ENCODE results near the gene SSBP2.
"Not testable (repeated sequence)": the region's sequence is repeated elsewhere in the genome, so short reads cannot be mapped to it uniquely, and the experiment has no call there.

SSBP2 gene

GRCh38 chr5:81628061-81628460 is 122.8 kb downstream of the SSBP2 start:
- not testable (repeated sequence) for H3K4me1 Mint-ChIP-seq (ENCODE audit: low read depth in 2 of 2); H3K36me3 Mint-ChIP-seq (ENCODE audit: insufficient read depth); H3K9me3 Mint-ChIP-seq; ATAC-seq (replicated peaks); H3K27ac Mint-ChIP-seq; DNase-seq; H3K4me3 Mint-ChIP-seq; H3K27me3 Mint-ChIP-seq

GRCh38 chr5:81626524-81626923 is 124.4 kb downstream of the SSBP2 start:
- ATAC-seq (replicated peaks) (no peak), DNase-seq (no peak)
- Mint-ChIP-seq H3K9me3 (no peaks in the 10 kb centered on the region), H3K36me3 (ENCODE audit: insufficient read depth) (peaks cover 3% of the 10 kb centered on the region), H3K27me3 (no peaks in the 10 kb centered on the region), H3K4me3 (no peak overlapping the region), H3K27ac (no peak overlapping the region), H3K4me1 (ENCODE audit: low read depth in 2 of 2) (no peaks in the 10 kb centered on the region)

GRCh38 chr5:81609810-81610375 is 141.0 kb downstream of the SSBP2 start:
- DNase-seq (no peak), ATAC-seq (replicated peaks) (no peak)
- Mint-ChIP-seq H3K4me1 (ENCODE audit: low read depth in 2 of 2) (no peaks in the 10 kb centered on the region), H3K4me3 (no peak overlapping the region), H3K9me3 (no peaks in the 10 kb centered on the region), H3K36me3 (ENCODE audit: insufficient read depth) (peaks cover 10% of the 10 kb centered on the region), H3K27ac (no peak overlapping the region), H3K27me3 (no peaks in the 10 kb centered on the region)

- no peak for ATAC-seq (replicated peaks)
- Mint-ChIP-seq H3K27me3 (no peaks in the 10 kb centered on the region), H3K4me1 (ENCODE audit: low read depth in 2 of 2) (no peaks in the 10 kb centered on the region), H3K4me3 (no peak overlapping the region), H3K27ac (no peak overlapping the region), H3K9me3 (no peaks in the 10 kb centered on the region), H3K36me3 (ENCODE audit: insufficient read depth) (peaks cover 6% of the 10 kb centered on the region)
- DNase-seq: no peak
Observed at GRCh38 chr5:81608976-81609375, 141.9 kb downstream of the SSBP2 start.

GRCh38 chr5:81607693-81608092 is 143.2 kb downstream of the SSBP2 start:
- DNase-seq: no peak
- H3K4me3 Mint-ChIP-seq: no peak overlapping the region
- H3K36me3 Mint-ChIP-seq (ENCODE audit: insufficient read depth): no peaks in the 10 kb centered on the region
- H3K4me1 Mint-ChIP-seq (ENCODE audit: low read depth in 2 of 2): no peaks in the 10 kb centered on the region
- no peaks in the 10 kb centered on the region for H3K27me3 Mint-ChIP-seq
- H3K9me3 Mint-ChIP-seq: no peaks in the 10 kb centered on the region
- ATAC-seq (replicated peaks): no peak
- H3K27ac Mint-ChIP-seq: no peak overlapping the region

GRCh38 chr5:81606150-81606549 is 144.7 kb downstream of the SSBP2 start:
- H3K27me3 Mint-ChIP-seq: no peaks in the 10 kb centered on the region
- no peaks in the 10 kb centered on the region for H3K4me1 Mint-ChIP-seq (ENCODE audit: low read depth in 2 of 2)
- H3K4me3 Mint-ChIP-seq: no peak overlapping the region
- H3K36me3 Mint-ChIP-seq (ENCODE audit: insufficient read depth): no peaks in the 10 kb centered on the region
- no peaks in the 10 kb centered on the region for H3K9me3 Mint-ChIP-seq
- no peak overlapping the region for H3K27ac Mint-ChIP-seq
- ATAC-seq (replicated peaks) (no peak), DNase-seq (no peak)

GRCh38 chr5:81605299-81605698 is 145.6 kb downstream of the SSBP2 start:
- no peaks in the 10 kb centered on the region for H3K36me3 Mint-ChIP-seq (ENCODE audit: insufficient read depth)
- no peaks in the 10 kb centered on the region for H3K9me3 Mint-ChIP-seq
- H3K27me3 Mint-ChIP-seq: no peaks in the 10 kb centered on the region
- DNase-seq (no peak), ATAC-seq (replicated peaks) (no peak)
- H3K4me3 Mint-ChIP-seq: no peak overlapping the region
- H3K4me1 Mint-ChIP-seq (ENCODE audit: low read depth in 2 of 2): no peaks in the 10 kb centered on the region
- H3K27ac Mint-ChIP-seq: no peak overlapping the region

GRCh38 chr5:81604193-81604592 is 146.7 kb downstream of the SSBP2 start:
- ATAC-seq (replicated peaks) (no peak), DNase-seq (no peak)
- no peaks in the 10 kb centered on the region for H3K9me3 Mint-ChIP-seq
- no peak overlapping the region for H3K27ac Mint-ChIP-seq
- H3K4me3 Mint-ChIP-seq: no peak overlapping the region
- H3K4me1 Mint-ChIP-seq (ENCODE audit: low read depth in 2 of 2): no peaks in the 10 kb centered on the region
- H3K36me3 Mint-ChIP-seq (ENCODE audit: insufficient read depth): no peaks in the 10 kb centered on the region
- no peaks in the 10 kb centered on the region for H3K27me3 Mint-ChIP-seq

GRCh38 chr5:81601919-81602318 is 149.0 kb downstream of the SSBP2 start:
- Mint-ChIP-seq H3K4me1 (ENCODE audit: low read depth in 2 of 2) (no peaks in the 10 kb centered on the region), H3K9me3 (no peaks in the 10 kb centered on the region), H3K4me3 (no peak overlapping the region), H3K36me3 (ENCODE audit: insufficient read depth) (no peaks in the 10 kb centered on the region), H3K27me3 (no peaks in the 10 kb centered on the region), H3K27ac (no peak overlapping the region)
- no peak for DNase-seq
- ATAC-seq (replicated peaks): no peak

- ATAC-seq (replicated peaks): not testable (repeated sequence)
Observed at GRCh38 chr5:81592085-81592484, 158.8 kb downstream of the SSBP2 start.

GRCh38 chr5:81590498-81591384 is 160.2 kb downstream of the SSBP2 start:
- Mint-ChIP-seq H3K4me1 (ENCODE audit: low read depth in 2 of 2) (no peaks in the 10 kb centered on the region), H3K27ac (no peak overlapping the region), H3K4me3 (no peak overlapping the region), H3K36me3 (ENCODE audit: insufficient read depth) (no peaks in the 10 kb centered on the region), H3K27me3 (no peaks in the 10 kb centered on the region), H3K9me3 (peaks cover 4 to 7% of the 10 kb centered on the region in 2 donors)
- no peak for ATAC-seq (replicated peaks)
- no peak for DNase-seq

More at GRCh38 chr5:81592085-81592484, 158.8 kb downstream of the SSBP2 start:
- not testable (repeated sequence) for H3K36me3 Mint-ChIP-seq (ENCODE audit: insufficient read depth); H3K27ac Mint-ChIP-seq; H3K4me3 Mint-ChIP-seq; H3K9me3 Mint-ChIP-seq; H3K27me3 Mint-ChIP-seq; H3K4me1 Mint-ChIP-seq (ENCODE audit: low read depth in 2 of 2); DNase-seq

- DNase-seq (no peak), ATAC-seq (replicated peaks) (no peak)
- Mint-ChIP-seq H3K27me3 (no peaks in the 10 kb centered on the region), H3K4me3 (no peak overlapping the region), H3K4me1 (ENCODE audit: low read depth in 2 of 2) (peaks cover 0 to 5% of the 10 kb centered on the region in 2 donors), H3K27ac (no peak overlapping the region), H3K9me3 (no peaks in the 10 kb centered on the region), H3K36me3 (ENCODE audit: insufficient read depth) (no peaks in the 10 kb centered on the region)
Observed at GRCh38 chr5:81579262-81579924, 171.5 kb downstream of the SSBP2 start.

- Mint-ChIP-seq H3K4me3 (no peak overlapping the region), H3K4me1 (ENCODE audit: low read depth in 2 of 2) (peaks cover 0 to 5% of the 10 kb centered on the region in 2 donors), H3K27me3 (no peaks in the 10 kb centered on the region), H3K9me3 (no peaks in the 10 kb centered on the region), H3K36me3 (ENCODE audit: insufficient read depth) (no peaks in the 10 kb centered on the region), H3K27ac (no peak overlapping the region)
- ATAC-seq (replicated peaks) (no peak), DNase-seq (no peak)
Observed at GRCh38 chr5:81577091-81577490, 173.8 kb downstream of the SSBP2 start.

- H3K4me1 Mint-ChIP-seq (ENCODE audit: low read depth in 2 of 2): peaks cover 0 to 5% of the 10 kb centered on the region in 2 donors
- H3K27me3 Mint-ChIP-seq: no peaks in the 10 kb centered on the region
- no peak overlapping the region for H3K27ac Mint-ChIP-seq
- H3K4me3 Mint-ChIP-seq: no peak overlapping the region
- DNase-seq: no peak
- no peaks in the 10 kb centered on the region for H3K9me3 Mint-ChIP-seq
- no peak for ATAC-seq (replicated peaks)
- H3K36me3 Mint-ChIP-seq (ENCODE audit: insufficient read depth): no peaks in the 10 kb centered on the region
Observed at GRCh38 chr5:81575924-81576323, 175.0 kb downstream of the SSBP2 start.

Measured in effector memory CD8-positive, alpha-beta T cell (primary cell).